ENCODE measurements around the gene ARF3.
A peak's percentile ranks its signal among the peaks of the same experiment; 100 is the strongest.

ARF3 gene

DNA sequence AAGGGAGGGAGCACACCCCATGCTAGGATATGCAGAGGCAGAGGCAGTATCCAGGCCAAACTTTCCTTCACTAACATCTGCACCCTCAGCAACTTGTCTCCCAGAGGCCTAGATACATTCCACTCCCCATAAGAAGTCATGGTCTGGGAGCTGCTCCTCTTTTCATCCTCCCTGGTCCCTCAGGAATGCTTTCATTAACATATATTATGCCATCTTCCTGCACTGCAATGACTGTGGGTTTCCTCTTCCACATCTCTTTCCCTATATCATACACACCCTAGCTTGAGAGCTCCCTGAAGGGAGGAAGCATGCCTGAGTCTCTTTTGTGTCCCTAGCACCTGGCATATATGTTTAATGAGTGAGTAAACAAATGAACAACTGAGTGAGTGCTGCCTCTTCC is 33.3 kb upstream of the ARF3 start:
- TF ChIP-seq CTCF (IDR thresholded peaks at IDR 0.05; ENCODE audit: low read depth, low read length): no peak
- Histone ChIP-seq H3K9me3 (ENCODE audit: severe bottlenecking) (no peaks in the 10 kb centered on the region), H3K27ac (no peak overlapping the region), H3K4me3 (ENCODE audit: low read depth, low read length) (no peak overlapping the region), H3K27me3 (ENCODE audit: insufficient read depth, low read depth, severe bottlenecking) (no peaks in the 10 kb centered on the region), H3K36me3 (no peaks in the 10 kb centered on the region)
- DNase-seq: no peak

- no peaks in the 10 kb centered on the region for H3K27me3 ChIP-seq (ENCODE audit: insufficient read depth, low read depth, severe bottlenecking)
- TF ChIP-seq CTCF (IDR thresholded peaks at IDR 0.05; ENCODE audit: low read depth, low read length): peak; percentile 95
- no peak overlapping the region for H3K27ac ChIP-seq
- H3K4me3 ChIP-seq (ENCODE audit: low read depth, low read length): no peak overlapping the region
- peak; percentile 75 for DNase-seq
- H3K36me3 ChIP-seq: no peaks in the 10 kb centered on the region
- no peaks in the 10 kb centered on the region for H3K9me3 ChIP-seq (ENCODE audit: severe bottlenecking)
These were observed 30.9 kb upstream of the ARF3 start for GRCh38 chr12:48988030-48988649.

GRCh38 chr12:48986720-48987291 is 29.5 kb upstream of the ARF3 start:
- no peak for TF ChIP-seq CTCF (IDR thresholded peaks at IDR 0.05; ENCODE audit: low read depth, low read length)
- DNase-seq: peak; percentile 45
- Histone ChIP-seq H3K27ac (no peak overlapping the region), H3K9me3 (ENCODE audit: severe bottlenecking) (no peaks in the 10 kb centered on the region), H3K36me3 (no peaks in the 10 kb centered on the region), H3K27me3 (ENCODE audit: insufficient read depth, low read depth, severe bottlenecking) (peaks cover 2% of the 10 kb centered on the region), H3K4me3 (ENCODE audit: low read depth, low read length) (peak overlapping the region; percentile 38)

DNA sequence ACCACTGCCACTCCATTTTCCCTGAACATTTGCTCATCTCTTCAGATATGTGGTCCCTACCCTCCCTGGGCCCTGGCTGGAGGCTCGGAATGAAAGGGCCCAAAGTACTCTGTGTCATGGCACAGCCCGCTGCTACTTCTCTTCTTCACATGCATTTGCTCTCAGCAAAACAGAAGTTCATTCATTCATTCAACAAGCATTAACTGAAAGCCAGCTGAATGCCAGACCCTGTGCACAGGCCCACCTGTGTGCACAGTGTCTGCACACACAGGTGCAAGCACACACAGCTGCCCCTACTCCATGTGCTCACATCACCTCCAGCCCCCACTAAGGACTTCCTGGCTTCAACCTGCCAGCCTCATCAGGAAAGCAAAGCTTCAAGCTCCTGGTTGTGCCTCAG is 28.6 kb upstream of the ARF3 start:
- Histone ChIP-seq H3K27me3 (ENCODE audit: insufficient read depth, low read depth, severe bottlenecking) (peaks cover 11% of the 10 kb centered on the region), H3K27ac (no peak overlapping the region), H3K4me3 (ENCODE audit: low read depth, low read length) (no peak overlapping the region), H3K36me3 (no peaks in the 10 kb centered on the region), H3K9me3 (ENCODE audit: severe bottlenecking) (no peaks in the 10 kb centered on the region)
- TF ChIP-seq CTCF (IDR thresholded peaks at IDR 0.05; ENCODE audit: low read depth, low read length): no peak
- no peak for DNase-seq

GRCh38 chr12:48985475-48985897 is 28.2 kb upstream of the ARF3 start:
- no peak for TF ChIP-seq CTCF (IDR thresholded peaks at IDR 0.05; ENCODE audit: low read depth, low read length)
- Histone ChIP-seq H3K27me3 (ENCODE audit: insufficient read depth, low read depth, severe bottlenecking) (peaks cover 15% of the 10 kb centered on the region), H3K9me3 (ENCODE audit: severe bottlenecking) (no peaks in the 10 kb centered on the region), H3K36me3 (no peaks in the 10 kb centered on the region), H3K27ac (no peak overlapping the region), H3K4me3 (ENCODE audit: low read depth, low read length) (no peak overlapping the region)
- no peak for DNase-seq

Measured in WERI-Rb-1 (cell line).